Measurements from ENCODE around the gene C1QTNF9. TPM values are rescaled to one million over a fixed set of nuclear protein-coding genes. Genes with fewer than 3 reads are reported as not detected.
"Not testable (repeated sequence)": the region's sequence is repeated elsewhere in the genome, so short reads cannot be mapped to it uniquely, and the experiment has no call there.

C1QTNF9 gene
- total RNA-seq, 2 donors from 2014 or later: 0.39 TPM; not detected in 1

DNA sequence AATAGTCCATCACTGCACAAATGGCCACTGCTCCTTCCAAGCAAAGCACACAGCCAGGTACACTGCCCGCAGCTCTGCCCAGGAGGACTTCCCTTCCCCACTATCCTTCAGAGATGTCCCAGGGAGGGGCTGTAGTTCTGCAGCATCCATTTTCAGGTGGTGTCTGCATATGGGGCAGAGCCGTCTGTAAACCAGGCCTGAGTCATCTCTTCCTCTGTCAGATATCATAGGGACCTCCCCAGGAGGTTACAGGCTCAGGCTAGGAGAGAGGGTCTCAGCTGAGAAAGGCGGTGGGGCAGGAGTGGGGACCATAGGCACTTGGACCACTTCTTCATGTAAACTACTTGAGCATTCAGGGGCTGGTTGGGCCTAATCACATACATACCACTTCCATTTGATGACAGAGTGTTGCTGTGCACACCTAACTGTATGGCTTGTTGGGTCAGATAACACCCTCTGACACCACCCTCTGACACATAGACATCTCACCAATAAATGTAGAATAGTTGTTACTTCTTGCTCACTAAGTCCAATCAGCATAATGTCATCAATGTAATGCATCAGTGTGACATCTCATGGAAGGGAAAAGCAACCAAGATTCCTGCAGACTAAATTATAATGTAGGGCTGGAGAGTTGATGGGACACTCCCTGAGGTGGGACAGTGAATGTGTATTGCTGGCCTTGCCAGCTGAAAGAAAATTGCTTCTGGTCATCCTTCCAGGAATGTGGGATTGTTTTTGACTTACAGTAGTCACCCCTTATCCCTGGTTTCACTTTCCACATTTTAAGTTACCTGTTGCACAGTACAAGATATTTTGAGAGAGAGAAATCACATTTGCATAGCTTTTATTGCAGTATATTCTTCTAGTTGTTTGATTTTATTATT lies 40.6 kb downstream of the C1QTNF9 start:
- not testable (repeated sequence) for H3K4me3 Mint-ChIP-seq; H3K36me3 Mint-ChIP-seq; H3K27ac Mint-ChIP-seq; H3K9me3 Mint-ChIP-seq; DNase-seq (ENCODE audit: low spot score); H3K4me1 Mint-ChIP-seq (ENCODE audit: low read depth in 2 of 2); H3K27me3 Mint-ChIP-seq
- ATAC-seq: peak; percentile 53 to 58

DNA sequence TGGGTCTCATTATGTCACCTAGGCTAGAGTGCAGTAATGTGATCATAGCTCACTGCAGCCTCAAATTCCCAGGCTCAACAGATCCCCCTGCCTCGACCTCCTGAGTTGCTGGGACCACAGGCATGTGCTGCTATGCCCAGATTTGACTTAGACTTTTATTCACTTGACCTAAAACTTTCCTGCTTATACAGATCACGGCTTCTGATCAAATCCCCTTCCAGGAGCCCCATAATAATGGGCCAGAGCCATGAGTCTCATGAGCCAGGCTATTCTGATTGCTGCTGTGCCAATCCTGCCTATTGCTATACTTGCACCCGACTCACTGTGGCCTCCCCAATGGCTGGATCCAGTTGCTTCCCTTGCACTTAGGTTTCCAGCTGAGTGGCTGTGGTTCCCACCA lies 42.0 kb downstream of the C1QTNF9 start:
- H3K4me3 Mint-ChIP-seq: no peak overlapping the region
- H3K36me3 Mint-ChIP-seq: no peaks in the 10 kb centered on the region
- H3K27ac Mint-ChIP-seq: no peak overlapping the region
- no peak for ATAC-seq
- H3K27me3 Mint-ChIP-seq: no peaks in the 10 kb centered on the region
- no peaks in the 10 kb centered on the region for H3K9me3 Mint-ChIP-seq
- DNase-seq (ENCODE audit: low spot score): no peak
- no peaks in the 10 kb centered on the region for H3K4me1 Mint-ChIP-seq (ENCODE audit: low read depth in 2 of 2)

DNA sequence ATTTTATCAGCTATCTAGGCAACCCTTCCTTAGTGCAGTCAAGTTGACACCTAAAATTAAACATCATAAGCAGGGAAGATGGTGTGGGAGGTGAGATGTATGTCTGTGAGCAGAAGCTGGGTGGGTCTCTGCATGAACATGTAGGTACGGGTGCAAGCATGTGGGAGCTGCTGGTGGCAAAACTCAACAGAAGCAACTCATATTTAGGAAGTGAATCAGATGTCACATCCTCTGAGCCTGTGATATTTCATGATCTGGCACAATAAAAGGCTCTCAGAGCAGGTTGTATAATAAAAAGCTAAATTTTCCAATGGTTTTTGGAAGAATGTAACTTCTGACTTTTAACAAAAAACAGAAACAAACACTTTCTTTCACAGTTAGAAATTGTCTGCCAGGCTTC lies 44.4 kb downstream of the C1QTNF9 start:
- Mint-ChIP-seq H3K4me3 (no peak overlapping the region), H3K27ac (no peak overlapping the region), H3K36me3 (no peaks in the 10 kb centered on the region), H3K27me3 (no peaks in the 10 kb centered on the region), H3K9me3 (no peaks in the 10 kb centered on the region), H3K4me1 (ENCODE audit: low read depth in 2 of 2) (no peaks in the 10 kb centered on the region)
- ATAC-seq (no peak), DNase-seq (ENCODE audit: low spot score) (no peak)

DNA sequence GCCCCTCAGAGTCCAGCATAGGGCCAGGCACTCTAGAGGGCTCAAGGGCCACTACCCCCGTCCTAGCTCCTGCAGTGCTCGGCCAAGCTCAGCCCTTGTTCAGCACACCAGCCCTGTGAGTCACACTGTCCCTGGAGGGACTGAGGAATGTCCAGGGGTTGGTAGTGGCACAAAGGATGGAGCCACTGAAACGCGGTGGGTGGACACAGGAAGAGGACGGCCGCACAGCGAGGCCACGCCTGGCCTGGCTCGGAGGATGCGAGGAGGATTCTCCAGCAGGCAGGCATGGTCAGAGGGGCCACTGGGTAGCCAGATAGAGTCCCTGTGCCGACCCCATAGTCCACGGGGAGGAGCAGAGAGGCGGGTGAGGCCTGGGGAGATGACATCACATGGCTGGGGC lies 45.7 kb downstream of the C1QTNF9 start:
- H3K4me3 Mint-ChIP-seq: no peak overlapping the region
- H3K9me3 Mint-ChIP-seq: no peaks in the 10 kb centered on the region
- ATAC-seq: peak in 1 of 2 donors; percentile 28
- no peak for DNase-seq (ENCODE audit: low spot score)
- H3K27me3 Mint-ChIP-seq: no peaks in the 10 kb centered on the region
- H3K4me1 Mint-ChIP-seq (ENCODE audit: low read depth in 2 of 2): no peaks in the 10 kb centered on the region
- no peaks in the 10 kb centered on the region for H3K36me3 Mint-ChIP-seq
- no peak overlapping the region for H3K27ac Mint-ChIP-seq

DNA sequence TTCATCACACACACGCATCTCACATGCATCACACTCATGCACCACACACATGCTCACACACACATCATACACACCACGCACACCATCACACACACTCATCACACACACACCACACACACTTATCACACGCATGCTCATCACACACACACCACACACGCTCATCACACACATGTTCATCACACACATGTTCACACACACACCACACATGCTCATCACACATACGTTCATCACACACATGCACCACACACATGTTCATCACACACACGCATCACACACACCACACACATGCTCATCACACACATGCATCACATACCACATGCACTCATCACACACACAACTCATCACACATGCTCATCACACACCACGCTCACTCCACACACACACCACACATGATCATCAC lies 46.9 kb downstream of the C1QTNF9 start:
- ATAC-seq: no peak
- Mint-ChIP-seq H3K36me3 (no peaks in the 10 kb centered on the region), H3K27ac (no peak overlapping the region), H3K4me1 (ENCODE audit: low read depth in 2 of 2) (no peaks in the 10 kb centered on the region), H3K9me3 (no peaks in the 10 kb centered on the region), H3K4me3 (no peak overlapping the region), H3K27me3 (no peaks in the 10 kb centered on the region)
- no peak for DNase-seq (ENCODE audit: low spot score)

DNA sequence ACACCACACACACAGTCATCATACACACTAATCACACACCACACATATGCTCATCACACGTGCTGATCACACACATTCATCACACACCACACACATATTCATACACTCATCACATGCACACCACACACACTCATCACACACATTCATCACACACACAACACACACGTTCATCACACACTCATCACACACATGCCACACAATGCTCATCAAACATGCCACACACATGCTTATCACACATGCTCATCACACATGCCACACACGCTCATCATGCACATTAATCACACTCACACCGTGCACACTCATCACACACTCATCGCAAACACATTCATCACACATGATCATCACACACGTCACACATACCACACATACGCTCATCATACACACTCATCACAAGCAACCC lies 47.5 kb downstream of the C1QTNF9 start:
- Mint-ChIP-seq H3K27me3 (no peaks in the 10 kb centered on the region), H3K4me3 (no peak overlapping the region), H3K27ac (no peak overlapping the region), H3K9me3 (no peaks in the 10 kb centered on the region), H3K4me1 (ENCODE audit: low read depth in 2 of 2) (no peaks in the 10 kb centered on the region), H3K36me3 (no peaks in the 10 kb centered on the region)
- no peak for ATAC-seq
- DNase-seq (ENCODE audit: low spot score): no peak

DNA sequence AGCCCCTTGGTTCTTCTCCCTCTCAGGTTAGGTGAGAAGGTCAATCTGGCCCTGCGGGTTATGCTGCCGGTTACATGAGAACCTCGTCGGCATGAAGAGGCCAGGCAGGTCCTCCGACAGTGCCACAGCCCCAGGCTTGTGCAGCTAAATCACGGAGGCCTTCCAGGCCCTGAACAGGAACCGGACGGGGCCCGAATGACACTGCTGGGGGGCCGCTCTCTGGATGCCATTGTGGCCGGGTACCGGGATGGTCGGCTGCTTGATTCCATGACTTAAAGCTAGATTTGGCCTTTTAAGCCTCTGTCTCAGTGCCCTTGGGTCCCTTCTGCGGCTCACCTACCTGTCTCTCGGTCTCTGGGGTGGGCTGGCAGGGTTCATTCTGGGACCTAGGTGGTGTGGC lies 48.4 kb downstream of the C1QTNF9 start:
- no peak overlapping the region for H3K4me3 Mint-ChIP-seq
- no peak overlapping the region for H3K27ac Mint-ChIP-seq
- H3K9me3 Mint-ChIP-seq: no peaks in the 10 kb centered on the region
- no peak for DNase-seq (ENCODE audit: low spot score)
- H3K27me3 Mint-ChIP-seq: no peaks in the 10 kb centered on the region
- no peaks in the 10 kb centered on the region for H3K4me1 Mint-ChIP-seq (ENCODE audit: low read depth in 2 of 2)
- ATAC-seq: no peak
- no peaks in the 10 kb centered on the region for H3K36me3 Mint-ChIP-seq

DNA sequence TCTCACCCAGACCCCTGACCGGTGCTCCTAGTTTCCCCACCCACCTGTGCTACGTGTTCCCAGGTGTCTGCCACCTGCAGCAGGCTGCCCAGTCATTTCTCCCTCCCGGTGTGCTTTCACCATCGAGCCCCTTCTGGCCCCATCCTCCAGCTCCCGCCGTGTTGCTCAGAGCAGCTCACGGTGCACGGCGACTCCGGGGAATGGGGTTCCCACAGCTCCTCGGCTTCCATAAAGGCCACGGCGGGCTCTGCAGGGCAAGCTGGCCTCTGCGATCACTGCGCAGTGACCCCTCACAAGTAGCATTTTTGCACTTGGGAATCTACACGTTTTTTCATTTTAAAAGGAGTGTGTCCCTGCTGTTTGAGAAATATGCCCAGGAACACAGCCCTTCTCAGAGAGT lies 49.5 kb downstream of the C1QTNF9 start:
- not testable (repeated sequence) for H3K9me3 Mint-ChIP-seq; H3K36me3 Mint-ChIP-seq; H3K4me1 Mint-ChIP-seq (ENCODE audit: low read depth in 2 of 2); ATAC-seq; H3K4me3 Mint-ChIP-seq; DNase-seq (ENCODE audit: low spot score); H3K27me3 Mint-ChIP-seq; H3K27ac Mint-ChIP-seq

DNA sequence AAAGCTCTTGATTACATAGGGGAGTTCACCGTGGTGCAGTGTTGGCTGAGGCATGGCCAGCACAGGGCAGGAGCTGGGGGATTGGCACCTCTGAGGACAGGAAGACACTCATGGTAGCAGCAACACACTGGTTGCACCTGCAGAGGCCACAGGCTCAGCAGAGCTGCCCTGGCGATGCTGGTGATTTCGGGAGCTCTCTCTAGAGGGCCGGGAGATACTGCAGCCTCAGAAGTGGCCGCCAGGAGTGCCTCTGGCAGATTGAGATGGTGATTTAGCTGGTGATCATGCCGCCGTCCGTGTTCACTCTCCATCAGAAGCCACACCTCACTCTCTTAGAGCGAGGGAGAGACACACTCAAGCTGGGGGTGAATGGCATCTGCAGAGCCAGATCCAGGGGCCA lies 49.9 kb downstream of the C1QTNF9 start:
- not testable (repeated sequence) for H3K4me1 Mint-ChIP-seq (ENCODE audit: low read depth in 2 of 2); H3K36me3 Mint-ChIP-seq; H3K27me3 Mint-ChIP-seq; H3K9me3 Mint-ChIP-seq; ATAC-seq; DNase-seq (ENCODE audit: low spot score); H3K27ac Mint-ChIP-seq; H3K4me3 Mint-ChIP-seq

DNA sequence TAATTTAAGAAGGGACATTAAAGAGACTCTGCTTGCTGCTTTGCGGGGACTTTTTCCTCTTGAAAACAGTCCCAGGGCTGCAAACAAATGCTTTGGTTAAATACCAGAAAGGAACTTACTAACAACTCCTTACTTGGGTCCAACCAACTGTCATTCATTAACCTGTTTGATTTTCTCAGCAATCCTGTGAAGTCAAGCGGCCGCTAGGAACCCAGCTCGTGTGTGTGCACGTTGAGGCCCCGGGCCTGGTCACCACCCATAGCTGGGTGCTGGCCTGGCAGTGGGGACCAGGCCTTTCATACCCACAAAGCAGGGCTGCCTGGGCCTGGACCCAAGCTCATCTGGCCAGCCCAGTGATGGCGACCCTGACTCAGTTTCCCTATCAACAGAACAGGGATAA lies 50.7 kb downstream of the C1QTNF9 start:
- H3K27me3 Mint-ChIP-seq: no peaks in the 10 kb centered on the region
- no peak overlapping the region for H3K27ac Mint-ChIP-seq
- H3K9me3 Mint-ChIP-seq: no peaks in the 10 kb centered on the region
- H3K4me3 Mint-ChIP-seq: no peak overlapping the region
- H3K4me1 Mint-ChIP-seq (ENCODE audit: low read depth in 2 of 2): no peaks in the 10 kb centered on the region
- H3K36me3 Mint-ChIP-seq: no peaks in the 10 kb centered on the region
- ATAC-seq: no peak
- no peak for DNase-seq (ENCODE audit: low spot score)

DNA sequence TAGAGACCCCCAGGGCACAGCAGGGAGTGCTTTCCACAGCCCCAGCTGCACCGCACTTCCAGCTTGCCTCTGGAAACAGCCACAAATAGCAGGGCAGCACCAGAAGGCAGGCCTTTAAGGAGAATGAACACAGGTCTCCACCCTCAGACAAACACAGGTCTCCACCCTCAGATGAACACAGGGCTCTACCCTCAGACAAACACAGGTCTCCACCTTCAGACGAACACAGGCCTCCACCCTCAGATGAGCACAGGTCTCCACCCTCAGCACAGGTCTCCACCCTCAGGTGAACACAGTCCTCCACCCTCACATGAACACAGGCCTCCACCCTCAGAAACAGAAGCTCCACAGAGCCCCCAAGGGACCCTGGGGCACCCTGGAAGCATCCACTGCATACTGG lies 51.7 kb downstream of the C1QTNF9 start:
- DNase-seq (ENCODE audit: low spot score) (no peak), ATAC-seq (no peak)
- Mint-ChIP-seq H3K36me3 (no peaks in the 10 kb centered on the region), H3K4me1 (ENCODE audit: low read depth in 2 of 2) (no peaks in the 10 kb centered on the region), H3K9me3 (no peaks in the 10 kb centered on the region), H3K4me3 (no peak overlapping the region), H3K27me3 (no peaks in the 10 kb centered on the region), H3K27ac (no peak overlapping the region)

DNA sequence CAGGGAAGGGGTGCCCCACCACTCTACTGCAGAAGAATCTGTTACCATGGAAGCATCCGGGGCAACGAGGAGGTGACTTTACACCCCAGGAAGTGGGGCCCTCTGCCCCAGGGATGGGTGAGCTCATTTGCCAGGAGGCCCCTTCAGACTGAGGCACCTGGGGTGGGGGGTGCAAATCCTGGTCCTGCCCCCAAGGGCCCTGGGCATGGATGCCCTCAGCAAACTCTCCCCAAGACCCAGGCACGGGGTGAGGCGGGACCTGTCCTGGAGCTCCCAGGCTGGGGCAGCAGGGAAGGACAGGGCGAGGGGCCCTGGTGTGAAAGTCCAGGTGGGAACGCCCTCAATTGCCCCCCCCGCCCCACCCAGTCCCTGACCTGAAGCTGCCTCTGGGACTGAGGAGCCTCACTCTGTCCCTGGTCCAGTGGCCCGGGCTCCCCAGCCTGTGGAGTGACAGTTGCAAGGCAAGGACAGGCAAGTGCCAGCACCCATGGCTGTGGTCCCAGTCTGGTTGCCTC lies 52.5 kb downstream of the C1QTNF9 start:
- Mint-ChIP-seq H3K4me3 (no peak overlapping the region), H3K27ac (no peak overlapping the region), H3K27me3 (peaks cover 3 to 7% of the 10 kb centered on the region in 2 donors), H3K36me3 (no peaks in the 10 kb centered on the region), H3K9me3 (no peaks in the 10 kb centered on the region), H3K4me1 (ENCODE audit: low read depth in 2 of 2) (no peaks in the 10 kb centered on the region)
- ATAC-seq: no peak
- no peak for DNase-seq (ENCODE audit: low spot score)

DNA sequence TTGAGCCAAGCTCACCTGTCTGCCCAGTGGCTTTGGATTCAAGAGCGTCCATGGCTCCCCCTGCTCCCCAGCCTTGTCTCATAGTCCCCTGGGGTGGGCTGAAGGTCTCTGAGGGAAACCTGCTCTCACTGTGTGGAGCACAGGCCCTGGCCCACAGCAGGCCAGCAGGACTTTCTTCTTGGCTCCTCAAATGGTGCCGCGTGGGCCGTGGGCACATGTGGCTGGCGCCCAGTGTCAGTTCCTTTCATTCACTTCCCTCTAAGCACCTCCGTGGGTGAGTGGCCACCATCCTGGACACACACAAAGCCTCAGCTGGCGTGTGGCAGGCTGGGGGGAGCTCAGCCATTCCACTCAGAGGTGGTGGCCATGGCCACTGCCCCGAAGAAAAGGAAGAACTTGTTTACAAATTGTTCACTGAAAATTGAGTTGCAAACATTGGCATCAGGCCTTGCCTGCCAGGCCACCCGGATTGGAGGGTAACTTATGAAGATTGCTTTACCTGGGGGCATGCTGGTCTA lies 53.1 kb downstream of the C1QTNF9 start:
- DNase-seq (ENCODE audit: low spot score): no peak
- H3K4me3 Mint-ChIP-seq: no peak overlapping the region
- H3K9me3 Mint-ChIP-seq: no peaks in the 10 kb centered on the region
- H3K36me3 Mint-ChIP-seq: no peaks in the 10 kb centered on the region
- no peaks in the 10 kb centered on the region for H3K4me1 Mint-ChIP-seq (ENCODE audit: low read depth in 2 of 2)
- H3K27me3 Mint-ChIP-seq: peaks cover 3 to 7% of the 10 kb centered on the region in 2 donors
- H3K27ac Mint-ChIP-seq: no peak overlapping the region
- ATAC-seq: no peak

DNA sequence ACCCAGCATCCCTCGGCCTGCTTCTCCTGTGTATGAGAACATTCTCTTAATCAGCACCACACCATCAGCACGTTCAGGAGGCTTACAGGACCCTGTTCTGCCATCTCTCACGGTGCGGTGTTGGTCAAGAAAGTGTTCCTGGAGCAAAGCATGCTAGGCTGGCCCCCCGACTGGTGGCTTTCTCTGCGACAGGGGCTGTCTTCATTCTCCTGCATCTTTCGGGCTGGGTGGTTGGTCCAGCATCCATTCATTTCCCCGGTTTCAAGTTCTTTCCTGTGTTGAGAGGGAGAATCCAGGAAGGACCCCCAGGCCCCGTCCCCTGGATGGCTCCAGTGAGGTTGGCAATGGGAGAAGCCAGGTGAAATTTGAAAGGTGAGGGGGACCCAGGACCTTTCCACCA lies 55.8 kb downstream of the C1QTNF9 start:
- Mint-ChIP-seq H3K27ac (no peak overlapping the region), H3K9me3 (no peaks in the 10 kb centered on the region), H3K4me1 (ENCODE audit: low read depth in 2 of 2) (no peaks in the 10 kb centered on the region), H3K27me3 (peaks cover 7 to 8% of the 10 kb centered on the region in 2 donors), H3K36me3 (no peaks in the 10 kb centered on the region), H3K4me3 (no peak overlapping the region)
- DNase-seq (ENCODE audit: low spot score): no peak
- no peak for ATAC-seq

All from natural killer cell treated with Interleukin-12 subunit alpha and Interleukin-12 subunit beta and Interleukin-15 and Interleukin-18, amount 100 ng/mL, for 72 hours (primary cell).